ENCODE measurements around the gene ARMCX4.
A peak's percentile ranks its signal among the peaks of the same experiment; 100 is the strongest.

The ARMCX4 gene

GRCh38 chrX:101485212-101485949 is at the start of gene ARMCX4:
TSS of gene ARMCX4 (plus strand) at chrX:101485456. CDS start at chrX:101488590, 3,134 bp downstream.
- peaks cover 0 to 7% (median 3%) of the 10 kb centered on the region in 5 donors for H3K4me1 ChIP-seq (ENCODE audit: control insufficient read depth in 5 of 5, insufficient read depth in 5 of 5, low read length in 5 of 5)
- peaks cover 0 to 2% (median 0%) of the 10 kb centered on the region in 5 donors for H3K36me3 ChIP-seq (ENCODE audit: control insufficient read depth in 5 of 5, insufficient read depth in 5 of 5, low read length in 5 of 5)
- no peaks in the 10 kb centered on the region for H3K9me3 ChIP-seq (ENCODE audit: control insufficient read depth in 5 of 5, low read length in 5 of 5)
- peak within 1 kb of the TSS; percentile 48 to 73 (median 58) for H3K4me3 ChIP-seq (ENCODE audit: low read depth in 1 of 5, low read length in 5 of 5)
- H3K27ac ChIP-seq (ENCODE audit: low read depth, low read length): no peak within 1 kb of the TSS
- H3K9ac ChIP-seq (ENCODE audit: low read length in 5 of 5): peak within 1 kb of the TSS in 1 of 5 donors; percentile 5
- peaks cover 0 to 11% (median 2%) of the 10 kb centered on the region in 5 donors for H3K27me3 ChIP-seq (ENCODE audit: control insufficient read depth in 5 of 5, insufficient read depth in 4 of 5, low read length in 5 of 5)

- H3K9me3 ChIP-seq (ENCODE audit: control insufficient read depth in 5 of 5, low read length in 5 of 5): no peaks in the 10 kb centered on the region
- H3K27ac ChIP-seq (ENCODE audit: low read depth, low read length): no peak overlapping the region
- H3K27me3 ChIP-seq (ENCODE audit: control insufficient read depth in 5 of 5, insufficient read depth in 4 of 5, low read length in 5 of 5): peaks cover 0 to 6% (median 0%) of the 10 kb centered on the region in 5 donors
- H3K4me3 ChIP-seq (ENCODE audit: low read depth in 1 of 5, low read length in 5 of 5): no peak overlapping the region
- no peak overlapping the region for H3K9ac ChIP-seq (ENCODE audit: low read length in 5 of 5)
- peaks cover 6 to 23% (median 16%) of the 10 kb centered on the region in 5 donors for H3K36me3 ChIP-seq (ENCODE audit: control insufficient read depth in 5 of 5, insufficient read depth in 5 of 5, low read length in 5 of 5)
- peaks cover 0 to 3% (median 0%) of the 10 kb centered on the region in 5 donors for H3K4me1 ChIP-seq (ENCODE audit: control insufficient read depth in 5 of 5, insufficient read depth in 5 of 5, low read length in 5 of 5)
These were observed 43.2 kb upstream of the ARMCX4 start for GRCh38 chrX:101442085-101442484.

- H3K9me3 ChIP-seq (ENCODE audit: control insufficient read depth in 5 of 5, low read length in 5 of 5): no peaks in the 10 kb centered on the region
- peaks cover 0 to 11% (median 8%) of the 10 kb centered on the region in 5 donors for H3K4me1 ChIP-seq (ENCODE audit: control insufficient read depth in 5 of 5, insufficient read depth in 5 of 5, low read length in 5 of 5)
- H3K9ac ChIP-seq (ENCODE audit: low read length in 5 of 5): no peak overlapping the region
- H3K4me3 ChIP-seq (ENCODE audit: low read depth in 1 of 5, low read length in 5 of 5): no peak overlapping the region
- H3K27ac ChIP-seq (ENCODE audit: low read depth, low read length): no peak overlapping the region
- H3K36me3 ChIP-seq (ENCODE audit: control insufficient read depth in 5 of 5, insufficient read depth in 5 of 5, low read length in 5 of 5): peaks cover 0 to 11% (median 7%) of the 10 kb centered on the region in 5 donors
- peaks cover 0 to 6% (median 0%) of the 10 kb centered on the region in 5 donors for H3K27me3 ChIP-seq (ENCODE audit: control insufficient read depth in 5 of 5, insufficient read depth in 4 of 5, low read length in 5 of 5)
These were observed 36.0 kb upstream of the ARMCX4 start for GRCh38 chrX:101449279-101449678.

GRCh38 chrX:101450085-101450484 is 35.2 kb upstream of the ARMCX4 start:
- Histone ChIP-seq H3K9me3 (ENCODE audit: control insufficient read depth in 5 of 5, low read length in 5 of 5) (no peaks in the 10 kb centered on the region), H3K4me1 (ENCODE audit: control insufficient read depth in 5 of 5, insufficient read depth in 5 of 5, low read length in 5 of 5) (peaks cover 0 to 11% (median 8%) of the 10 kb centered on the region in 5 donors), H3K4me3 (ENCODE audit: low read depth in 1 of 5, low read length in 5 of 5) (no peak overlapping the region), H3K27me3 (ENCODE audit: control insufficient read depth in 5 of 5, insufficient read depth in 4 of 5, low read length in 5 of 5) (peaks cover 0 to 6% (median 0%) of the 10 kb centered on the region in 5 donors), H3K9ac (ENCODE audit: low read length in 5 of 5) (no peak overlapping the region), H3K36me3 (ENCODE audit: control insufficient read depth in 5 of 5, insufficient read depth in 5 of 5, low read length in 5 of 5) (peaks cover 0 to 8% (median 7%) of the 10 kb centered on the region in 5 donors), H3K27ac (ENCODE audit: low read depth, low read length) (no peak overlapping the region)

GRCh38 chrX:101450961-101451360 is 34.3 kb upstream of the ARMCX4 start:
- Histone ChIP-seq H3K36me3 (ENCODE audit: control insufficient read depth in 5 of 5, insufficient read depth in 5 of 5, low read length in 5 of 5) (peaks cover 0 to 8% (median 7%) of the 10 kb centered on the region in 5 donors), H3K9me3 (ENCODE audit: control insufficient read depth in 5 of 5, low read length in 5 of 5) (no peaks in the 10 kb centered on the region), H3K27ac (ENCODE audit: low read depth, low read length) (no peak overlapping the region), H3K9ac (ENCODE audit: low read length in 5 of 5) (no peak overlapping the region), H3K4me3 (ENCODE audit: low read depth in 1 of 5, low read length in 5 of 5) (no peak overlapping the region), H3K4me1 (ENCODE audit: control insufficient read depth in 5 of 5, insufficient read depth in 5 of 5, low read length in 5 of 5) (peaks cover 0 to 11% (median 8%) of the 10 kb centered on the region in 5 donors), H3K27me3 (ENCODE audit: control insufficient read depth in 5 of 5, insufficient read depth in 4 of 5, low read length in 5 of 5) (peaks cover 0 to 6% (median 0%) of the 10 kb centered on the region in 5 donors)

GRCh38 chrX:101452056-101452455 is 33.2 kb upstream of the ARMCX4 start:
- Histone ChIP-seq H3K9me3 (ENCODE audit: control insufficient read depth in 5 of 5, low read length in 5 of 5) (no peaks in the 10 kb centered on the region), H3K27me3 (ENCODE audit: control insufficient read depth in 5 of 5, insufficient read depth in 4 of 5, low read length in 5 of 5) (peaks cover 0 to 6% (median 0%) of the 10 kb centered on the region in 5 donors), H3K4me3 (ENCODE audit: low read depth in 1 of 5, low read length in 5 of 5) (no peak overlapping the region), H3K9ac (ENCODE audit: low read length in 5 of 5) (no peak overlapping the region), H3K4me1 (ENCODE audit: control insufficient read depth in 5 of 5, insufficient read depth in 5 of 5, low read length in 5 of 5) (peaks cover 0 to 11% (median 8%) of the 10 kb centered on the region in 5 donors), H3K36me3 (ENCODE audit: control insufficient read depth in 5 of 5, insufficient read depth in 5 of 5, low read length in 5 of 5) (peaks cover 0 to 8% (median 3%) of the 10 kb centered on the region in 5 donors), H3K27ac (ENCODE audit: low read depth, low read length) (no peak overlapping the region)

GRCh38 chrX:101460669-101461068 is 24.6 kb upstream of the ARMCX4 start:
- H3K9me3 ChIP-seq (ENCODE audit: control insufficient read depth in 5 of 5, low read length in 5 of 5): no peaks in the 10 kb centered on the region
- no peak overlapping the region for H3K9ac ChIP-seq (ENCODE audit: low read length in 5 of 5)
- H3K4me1 ChIP-seq (ENCODE audit: control insufficient read depth in 5 of 5, insufficient read depth in 5 of 5, low read length in 5 of 5): no peaks in the 10 kb centered on the region
- peaks cover 0 to 4% (median 2%) of the 10 kb centered on the region in 5 donors for H3K36me3 ChIP-seq (ENCODE audit: control insufficient read depth in 5 of 5, insufficient read depth in 5 of 5, low read length in 5 of 5)
- H3K27me3 ChIP-seq (ENCODE audit: control insufficient read depth in 5 of 5, insufficient read depth in 4 of 5, low read length in 5 of 5): no peaks in the 10 kb centered on the region
- no peak overlapping the region for H3K27ac ChIP-seq (ENCODE audit: low read depth, low read length)
- no peak overlapping the region for H3K4me3 ChIP-seq (ENCODE audit: low read depth in 1 of 5, low read length in 5 of 5)

GRCh38 chrX:101462892-101463291 is 22.4 kb upstream of the ARMCX4 start:
- Histone ChIP-seq H3K4me3 (ENCODE audit: low read depth in 1 of 5, low read length in 5 of 5) (no peak overlapping the region), H3K4me1 (ENCODE audit: control insufficient read depth in 5 of 5, insufficient read depth in 5 of 5, low read length in 5 of 5) (no peaks in the 10 kb centered on the region), H3K27me3 (ENCODE audit: control insufficient read depth in 5 of 5, insufficient read depth in 4 of 5, low read length in 5 of 5) (no peaks in the 10 kb centered on the region), H3K27ac (ENCODE audit: low read depth, low read length) (no peak overlapping the region), H3K9me3 (ENCODE audit: control insufficient read depth in 5 of 5, low read length in 5 of 5) (peaks cover 0 to 3% (median 0%) of the 10 kb centered on the region in 5 donors), H3K36me3 (ENCODE audit: control insufficient read depth in 5 of 5, insufficient read depth in 5 of 5, low read length in 5 of 5) (peaks cover 0 to 2% (median 2%) of the 10 kb centered on the region in 5 donors), H3K9ac (ENCODE audit: low read length in 5 of 5) (no peak overlapping the region)

GRCh38 chrX:101478366-101478765 is 6.9 kb upstream of the ARMCX4 start:
- Histone ChIP-seq H3K27ac (ENCODE audit: low read depth, low read length) (no peak overlapping the region), H3K36me3 (ENCODE audit: control insufficient read depth in 5 of 5, insufficient read depth in 5 of 5, low read length in 5 of 5) (no peaks in the 10 kb centered on the region), H3K4me3 (ENCODE audit: low read depth in 1 of 5, low read length in 5 of 5) (no peak overlapping the region), H3K27me3 (ENCODE audit: control insufficient read depth in 5 of 5, insufficient read depth in 4 of 5, low read length in 5 of 5) (no peaks in the 10 kb centered on the region), H3K9me3 (ENCODE audit: control insufficient read depth in 5 of 5, low read length in 5 of 5) (no peaks in the 10 kb centered on the region), H3K9ac (ENCODE audit: low read length in 5 of 5) (no peak overlapping the region), H3K4me1 (ENCODE audit: control insufficient read depth in 5 of 5, insufficient read depth in 5 of 5, low read length in 5 of 5) (no peaks in the 10 kb centered on the region)

- Histone ChIP-seq H3K36me3 (ENCODE audit: control insufficient read depth in 5 of 5, insufficient read depth in 5 of 5, low read length in 5 of 5) (no peaks in the 10 kb centered on the region), H3K27ac (ENCODE audit: low read depth, low read length) (no peak overlapping the region), H3K27me3 (ENCODE audit: control insufficient read depth in 5 of 5, insufficient read depth in 4 of 5, low read length in 5 of 5) (peaks cover 0 to 7% (median 0%) of the 10 kb centered on the region in 5 donors), H3K9me3 (ENCODE audit: control insufficient read depth in 5 of 5, low read length in 5 of 5) (no peaks in the 10 kb centered on the region), H3K4me3 (ENCODE audit: low read depth in 1 of 5, low read length in 5 of 5) (no peak overlapping the region), H3K9ac (ENCODE audit: low read length in 5 of 5) (no peak overlapping the region), H3K4me1 (ENCODE audit: control insufficient read depth in 5 of 5, insufficient read depth in 5 of 5, low read length in 5 of 5) (peaks cover 0 to 7% (median 3%) of the 10 kb centered on the region in 5 donors)
These were observed 3.0 kb upstream of the ARMCX4 start for GRCh38 chrX:101482296-101482695.

Measured in subcutaneous abdominal adipose tissue (tissue), 5 donors.